Lower leg skin (tissue), 4 donors: ENCODE measurements around the gene SLC28A3. TPM values are rescaled to one million over a fixed set of nuclear protein-coding genes. Genes with fewer than 3 reads are reported as not detected.

Source experiments
- DNase-seq, 2 donors: peaks; one replicate each; pipeline ENCODE4 v3.0.0-alpha.2; 2019; ENCODE audit warnings: low spot score in 2 of 2
- H3K4me3 ChIP-seq: fragments of 200-600 bp; sonication (generic); 2 replicates; pipeline ENCODE4 v1.5.1; 2017; ENCODE audit warnings: mild to moderate bottlenecking, low read depth; ENCODE audit not compliant: poor library complexity, severe bottlenecking
- POLR2A ChIP-seq, 2 donors: fragments of 450-650 bp; IDR thresholded peaks; one replicate each; pipeline ENCODE4 v1.6.1; 2016 to 2017; ENCODE audit warnings: antibody characterized with exemption in 2 of 2, mild to moderate bottlenecking in 1 of 2, moderate library complexity in 1 of 2
- WGBS, 2 donors: methylation state at CpG; one replicate each; pipeline ENCODE4 v1.1.5; 2018; 5-methylcytosine and 5-hydroxymethylcytosine counted together
- intact Hi-C: fragments of 100-400 bp; cut with DNase I; formaldehyde crosslinking; loops from one replicate; pipeline ENCODE4 v1.15.0; 2023; ENCODE audit warnings: low total_unique reads
- total RNA-seq, 4 donors: library from RNA; depleted of rRNA; stranded (reverse); fragments of >200 nt; gene quantifications; one replicate each; pipeline ENCODE4 v1.1.0, GENCODE V29; 2016
- TF ChIP-seq, protein P1 (sequence below), 3 donors: fragments of 450-650 bp; IDR thresholded peaks; one replicate each; pipeline ENCODE4 v1.5.1; 2016; ENCODE audit warnings: antibody characterized with exemption in 3 of 3, mild to moderate bottlenecking in 3 of 3, moderate library complexity in 2 of 3

SLC28A3 gene
- total RNA-seq, 4 donors from 2014 or later, result 9.5 to 19.0 (median 13.6) TPM

DNA sequence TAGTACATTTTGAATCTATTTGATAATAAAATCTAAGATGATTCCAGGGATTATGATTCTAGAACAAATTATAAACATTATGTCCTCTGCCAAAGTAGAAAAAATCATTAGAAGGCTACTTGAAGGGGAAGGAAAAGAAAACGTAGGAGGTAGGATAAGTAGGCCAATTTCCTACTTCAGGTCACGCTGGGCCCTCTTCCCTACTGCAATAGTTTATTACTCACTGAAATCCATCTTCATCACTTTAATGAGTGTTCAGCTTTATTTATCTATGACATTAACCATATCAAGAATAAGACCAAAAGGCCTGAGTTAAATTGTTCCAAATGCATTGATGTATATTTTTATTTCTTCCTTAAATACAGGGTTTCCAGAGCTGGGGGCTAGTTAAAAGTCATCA is 21.6 kb downstream of the SLC28A3 start:
- 81 to 88% methylated on average over 2 of the region's 2 CpGs for WGBS, 2 donors

DNA sequence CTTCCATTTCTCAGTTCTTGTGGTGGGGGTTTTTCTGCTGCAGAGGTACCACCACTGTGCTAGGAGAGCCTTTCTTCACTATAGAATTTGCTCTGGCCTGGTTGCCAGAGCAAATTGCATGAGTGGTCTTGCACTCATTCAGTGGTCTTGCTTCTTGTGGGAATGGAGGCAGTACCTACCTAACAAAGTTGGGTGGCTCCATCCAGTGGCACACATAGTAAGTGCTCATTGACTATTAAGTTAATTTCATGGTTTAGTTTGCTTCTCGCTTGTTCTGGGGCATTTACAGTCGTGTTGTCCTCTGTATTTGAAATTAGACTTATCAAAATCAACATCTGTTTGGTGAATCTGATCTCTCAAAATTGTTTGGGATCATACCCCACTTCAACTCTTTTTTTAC is 23.0 kb downstream of the SLC28A3 start:
- TF ChIP-seq POLR2A (IDR thresholded peaks at IDR 0.05), result no peak
- TF ChIP-seq, protein P1, sequence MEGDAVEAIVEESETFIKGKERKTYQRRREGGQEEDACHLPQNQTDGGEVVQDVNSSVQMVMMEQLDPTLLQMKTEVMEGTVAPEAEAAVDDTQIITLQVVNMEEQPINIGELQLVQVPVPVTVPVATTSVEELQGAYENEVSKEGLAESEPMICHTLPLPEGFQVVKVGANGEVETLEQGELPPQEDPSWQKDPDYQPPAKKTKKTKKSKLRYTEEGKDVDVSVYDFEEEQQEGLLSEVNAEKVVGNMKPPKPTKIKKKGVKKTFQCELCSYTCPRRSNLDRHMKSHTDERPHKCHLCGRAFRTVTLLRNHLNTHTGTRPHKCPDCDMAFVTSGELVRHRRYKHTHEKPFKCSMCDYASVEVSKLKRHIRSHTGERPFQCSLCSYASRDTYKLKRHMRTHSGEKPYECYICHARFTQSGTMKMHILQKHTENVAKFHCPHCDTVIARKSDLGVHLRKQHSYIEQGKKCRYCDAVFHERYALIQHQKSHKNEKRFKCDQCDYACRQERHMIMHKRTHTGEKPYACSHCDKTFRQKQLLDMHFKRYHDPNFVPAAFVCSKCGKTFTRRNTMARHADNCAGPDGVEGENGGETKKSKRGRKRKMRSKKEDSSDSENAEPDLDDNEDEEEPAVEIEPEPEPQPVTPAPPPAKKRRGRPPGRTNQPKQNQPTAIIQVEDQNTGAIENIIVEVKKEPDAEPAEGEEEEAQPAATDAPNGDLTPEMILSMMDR (IDR thresholded peaks at IDR 0.05), result no peak
- H3K4me3 ChIP-seq, result no peak overlapping the region
- 92 to 94% methylated on average over 2 of the region's 2 CpGs for WGBS, 2 donors
- DNase-seq, result no peak
- intact Hi-C loops, result loop anchor here (5.0 kb wide), 1 partner anchor 380 kb away; no protein-coding TSS in a partner anchor

More for the DNA sequence above, 21.6 kb downstream of the SLC28A3 start:
- intact Hi-C loops, result loop anchor here (5.0 kb wide), 1 partner anchor 382 kb away; no protein-coding TSS in a partner anchor
- no peak for TF ChIP-seq POLR2A (IDR thresholded peaks at IDR 0.05)
- TF ChIP-seq, protein P1 (IDR thresholded peaks at IDR 0.05), result no peak
- H3K4me3 ChIP-seq, result no peak overlapping the region
- DNase-seq, result no peak

DNA sequence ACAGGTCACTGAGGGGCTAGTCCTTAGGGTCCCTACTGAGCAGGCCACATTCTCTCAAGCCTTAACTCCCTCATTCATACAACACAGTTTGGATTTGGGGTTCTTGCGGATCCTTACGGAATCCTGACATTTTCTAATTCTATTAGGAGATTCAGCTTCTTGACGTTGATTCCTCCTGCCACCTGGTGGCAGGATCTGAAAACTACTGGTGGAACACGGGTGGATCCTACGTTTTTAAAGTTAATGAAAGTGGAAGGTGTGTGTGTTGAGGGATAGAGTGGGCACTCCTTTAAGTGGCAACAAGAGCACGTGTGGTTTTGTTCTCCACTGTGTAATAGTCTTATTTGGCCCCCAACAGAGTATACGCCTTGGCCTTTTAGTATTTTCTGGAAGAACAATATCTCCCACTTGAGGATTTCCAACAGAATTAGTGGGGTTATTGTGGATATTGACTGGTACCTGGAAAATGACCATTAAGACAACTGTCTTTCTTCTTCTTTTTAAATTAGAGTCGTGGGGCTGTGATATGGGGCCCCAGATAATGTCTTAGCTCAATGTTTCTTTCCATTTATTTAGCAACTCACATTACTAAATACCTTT is 25.2 kb downstream of the SLC28A3 start:
- no peak overlapping the region for H3K4me3 ChIP-seq
- intact Hi-C loops, result loop anchor here (5.0 kb wide), 1 partner anchor 378 kb away; no protein-coding TSS in a partner anchor
- no peak for TF ChIP-seq POLR2A (IDR thresholded peaks at IDR 0.05)
- TF ChIP-seq, protein P1 (IDR thresholded peaks at IDR 0.05), result no peak
- 10% methylated on average over 8 of the region's 8 CpGs for WGBS, 2 donors
- DNase-seq, result peak in 1 of 2 donors; percentile 39

DNA sequence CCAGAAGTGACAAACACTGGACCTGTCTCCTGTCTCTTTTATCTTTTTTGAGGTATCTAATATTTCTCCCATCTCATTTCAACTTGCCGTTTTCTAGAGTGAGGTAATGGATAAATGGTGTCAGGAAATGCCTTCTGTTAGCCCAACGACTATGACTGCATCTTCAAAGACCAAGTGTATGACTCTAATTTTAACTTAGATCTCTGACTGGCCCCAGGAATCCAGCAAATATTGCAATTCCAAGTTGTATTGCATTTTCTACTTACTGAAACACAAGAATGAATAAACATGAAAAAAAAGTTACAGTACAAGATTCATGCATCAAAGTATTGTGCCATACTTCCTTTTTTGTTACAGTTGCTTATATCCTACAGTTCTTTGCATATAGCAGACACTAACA is 26.3 kb downstream of the SLC28A3 start:
- intact Hi-C loops, result no loop called here
- 47 to 57% methylated on average over 2 of the region's 2 CpGs for WGBS, 2 donors
- TF ChIP-seq, protein P1 (IDR thresholded peaks at IDR 0.05), result no peak
- TF ChIP-seq POLR2A (IDR thresholded peaks at IDR 0.05), result no peak

DNA sequence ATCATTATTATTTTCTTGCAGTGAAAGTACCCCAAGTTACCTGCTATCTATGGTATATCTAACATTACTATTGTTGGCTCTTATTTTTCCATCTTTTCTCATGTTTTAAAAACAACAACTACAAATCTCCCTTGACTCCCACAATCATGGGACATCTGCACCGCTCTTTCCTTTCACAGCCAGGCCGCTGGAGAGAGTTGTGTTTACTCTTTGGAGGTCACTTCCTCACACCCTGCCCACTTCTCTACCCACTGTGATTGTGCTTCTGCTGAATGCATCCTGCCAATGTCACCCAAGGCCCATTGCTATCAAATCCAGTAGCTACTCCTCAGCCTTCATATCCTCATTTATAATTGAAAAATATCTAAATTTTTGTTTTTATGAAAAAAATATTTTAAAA is 29.7 kb downstream of the SLC28A3 start:
- no peak for DNase-seq
- no peak overlapping the region for H3K4me3 ChIP-seq
- WGBS, 2 donors, result 83 to 84% methylated on average over 2 of the region's 2 CpGs
- TF ChIP-seq, protein P1 (IDR thresholded peaks at IDR 0.05), result no peak
- TF ChIP-seq POLR2A (IDR thresholded peaks at IDR 0.05), result no peak
- intact Hi-C loops, result no loop called here

More for the DNA sequence above, 26.3 kb downstream of the SLC28A3 start:
- no peak overlapping the region for H3K4me3 ChIP-seq
- no peak for DNase-seq
